ENCODE measurements around the gene TOMT. TPM values are rescaled to one million over a fixed set of nuclear protein-coding genes. Genes with fewer than 3 reads are reported as not detected.

The TOMT gene
- total and polyA plus RNA-seq, 2 donors (not counting 1 experiment from before 2014, with no cell fraction given), result not detected

DNA sequence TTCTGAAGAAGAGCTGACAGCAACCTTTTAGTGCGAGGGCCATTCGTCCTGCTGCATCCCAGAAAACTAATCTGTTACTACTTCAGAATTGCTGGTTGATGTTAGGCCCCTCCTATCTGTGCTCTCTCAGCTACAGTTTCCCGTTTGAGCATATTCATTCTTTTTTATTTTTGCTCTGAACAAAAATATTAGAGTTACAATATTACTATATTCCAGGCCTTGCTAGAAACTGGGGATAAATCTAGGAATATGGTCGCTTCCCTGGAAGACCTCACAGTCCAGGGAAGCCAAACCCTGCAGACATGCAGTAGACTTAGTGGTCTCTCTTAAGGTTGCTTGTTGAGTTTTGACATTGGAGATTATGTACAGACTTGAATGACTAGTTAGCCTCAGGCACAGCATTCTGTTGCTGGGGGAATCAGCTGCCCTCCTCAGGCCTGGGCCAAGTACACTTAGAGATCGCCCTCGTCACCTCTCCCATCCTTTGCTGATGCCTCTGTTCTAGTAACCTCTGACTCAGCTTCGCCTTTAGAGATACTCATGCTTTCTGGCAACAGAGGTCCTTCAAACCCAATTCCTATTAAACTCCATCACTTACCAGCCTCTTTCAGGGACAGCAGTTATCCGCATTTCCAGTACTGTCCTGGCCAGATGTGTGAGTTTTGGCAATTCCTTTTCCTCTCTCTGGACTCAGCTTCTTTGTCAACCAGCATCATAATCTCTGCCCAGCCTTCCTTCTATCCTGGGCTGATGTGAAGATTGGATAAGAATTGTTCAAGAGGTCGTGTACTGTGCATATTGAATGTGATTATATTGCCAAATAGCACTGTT lies 7.5 kb downstream of the TOMT start:
- Histone ChIP-seq H3K9me3 (ENCODE audit: control extremely low read depth in 1 of 3, control insufficient read depth in 2 of 3, insufficient read depth in 1 of 3, low read length in 2 of 3) (no peaks in the 10 kb centered on the region), H3K9ac (ENCODE audit: low read length) (peak overlapping the region; percentile 74), H3K27me3 (replicated peaks in 1 of 4; ENCODE audit: control extremely low read depth in 1 of 4, control insufficient read depth in 3 of 4, insufficient read depth in 4 of 4, low read length in 3 of 4) (peaks cover 0 to 12% (median 0%) of the 10 kb centered on the region in 4 experiments), H3K79me2 (ENCODE audit: control insufficient read depth, insufficient read depth, low read length) (peaks cover 8% of the 10 kb centered on the region), H3K4me1 (ENCODE audit: control insufficient read depth in 2 of 2, insufficient read depth in 2 of 2, low read length in 2 of 2) (peaks cover 14 to 19% of the 10 kb centered on the region in 2 donors), H3K4me2 (replicated peaks; ENCODE audit: low read depth, low read length, poor library complexity, severe bottlenecking) (peak overlapping the region; percentile 81), H3K4me3 (ENCODE audit: control extremely low read depth in 1 of 5, extremely low read depth in 1 of 5, insufficient read depth in 1 of 5, low read depth in 2 of 5, low read length in 4 of 5) (peak overlapping the region; percentile 67 to 94 (median 78)), H3K27ac (ENCODE audit: low read length in 2 of 2) (peak overlapping the region; percentile 95), H4K20me1 (ENCODE audit: control insufficient read depth, insufficient read depth, low read length, poor library complexity, severe bottlenecking) (no peaks in the 10 kb centered on the region), H2AFZ (ENCODE audit: insufficient read depth, low read depth, low read length, poor library complexity, severe bottlenecking) (peak overlapping the region; percentile 78), H3K36me3 (replicated peaks in 1 of 2; ENCODE audit: control extremely low read depth in 1 of 2, control insufficient read depth in 1 of 2, extremely low read depth in 1 of 2, insufficient read depth in 2 of 2, low read length in 1 of 2) (peaks cover 0 to 19% of the 10 kb centered on the region in 2 experiments)
- peak overlapping the region; percentile 98 for H3K27ac Mint-ChIP-seq
- TF ChIP-seq, protein P1, sequence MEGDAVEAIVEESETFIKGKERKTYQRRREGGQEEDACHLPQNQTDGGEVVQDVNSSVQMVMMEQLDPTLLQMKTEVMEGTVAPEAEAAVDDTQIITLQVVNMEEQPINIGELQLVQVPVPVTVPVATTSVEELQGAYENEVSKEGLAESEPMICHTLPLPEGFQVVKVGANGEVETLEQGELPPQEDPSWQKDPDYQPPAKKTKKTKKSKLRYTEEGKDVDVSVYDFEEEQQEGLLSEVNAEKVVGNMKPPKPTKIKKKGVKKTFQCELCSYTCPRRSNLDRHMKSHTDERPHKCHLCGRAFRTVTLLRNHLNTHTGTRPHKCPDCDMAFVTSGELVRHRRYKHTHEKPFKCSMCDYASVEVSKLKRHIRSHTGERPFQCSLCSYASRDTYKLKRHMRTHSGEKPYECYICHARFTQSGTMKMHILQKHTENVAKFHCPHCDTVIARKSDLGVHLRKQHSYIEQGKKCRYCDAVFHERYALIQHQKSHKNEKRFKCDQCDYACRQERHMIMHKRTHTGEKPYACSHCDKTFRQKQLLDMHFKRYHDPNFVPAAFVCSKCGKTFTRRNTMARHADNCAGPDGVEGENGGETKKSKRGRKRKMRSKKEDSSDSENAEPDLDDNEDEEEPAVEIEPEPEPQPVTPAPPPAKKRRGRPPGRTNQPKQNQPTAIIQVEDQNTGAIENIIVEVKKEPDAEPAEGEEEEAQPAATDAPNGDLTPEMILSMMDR (IDR thresholded peaks at IDR 0.05), result no peak
- TF ChIP-seq EZH2 (IDR thresholded peaks at IDR 0.05; ENCODE audit: borderline replicate concordance, insufficient read depth, low read depth, low read length, poor library complexity, severe bottlenecking), result no peak
- peaks cover 20% of the 10 kb centered on the region for H3K4me1 Mint-ChIP-seq
- 70% methylated on average over 7 of the region's 9 CpGs for WGBS (ENCODE audit: insufficient coverage)
- CTCF ChIA-PET, result interaction anchor here (1.1 to 2.2 kb wide), 5 partner anchors 22 to 88 kb away, joined by 3 to 10 read pairs (median 4); no protein-coding TSS in a partner anchor
- POLR2A ChIA-PET, result interaction anchor here (0.6 to 1.8 kb wide), 5 partner anchors 22 to 122 kb away, joined by 3 to 6 read pairs (median 6); no protein-coding TSS in a partner anchor
- intact Hi-C loops (cut with micrococcal nuclease), result loop anchor here (1.0 to 2.0 kb wide), 8 partner anchors 10 to 326 kb away; partner anchors contain the start of genes CLPB, LAMTOR1, LRRC51 and NUMA1
- no peak for DNase-seq
- no peak for ATAC-seq (ENCODE audit: low read depth)
- peaks cover 14% of the 10 kb centered on the region for H3K27me3 Mint-ChIP-seq
- H3K4me3 Mint-ChIP-seq, result peak overlapping the region; percentile 93
- H3K9me3 Mint-ChIP-seq (ENCODE audit: insufficient read depth), result no peaks in the 10 kb centered on the region

DNA sequence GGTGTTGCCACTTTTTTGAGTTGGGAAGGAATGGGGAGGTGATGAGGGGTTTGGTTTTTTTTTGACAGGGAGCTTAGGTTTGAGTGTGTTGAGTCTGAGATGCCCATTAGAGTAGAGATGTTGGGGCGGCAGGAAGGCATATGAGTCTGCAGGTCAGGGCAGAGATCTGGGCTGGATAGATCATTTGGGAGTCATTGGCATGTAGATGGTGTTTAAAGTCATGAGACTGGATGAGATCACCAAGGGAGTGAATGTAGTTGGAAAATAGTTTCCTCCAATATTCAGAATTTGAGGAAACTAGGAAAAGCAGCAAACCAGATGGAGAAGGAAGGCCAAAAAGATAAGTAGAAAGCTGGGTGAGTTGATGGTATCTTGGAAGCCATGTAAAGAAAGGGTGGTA lies 8.8 kb downstream of the TOMT start:
- DNase-seq, result no peak
- Mint-ChIP-seq H3K4me3 (no peak overlapping the region), H3K27ac (no peak overlapping the region), H3K9me3 (ENCODE audit: insufficient read depth) (no peaks in the 10 kb centered on the region), H3K27me3 (peaks cover 28% of the 10 kb centered on the region), H3K4me1 (peaks cover 20% of the 10 kb centered on the region)
- H3K79me2 ChIP-seq (ENCODE audit: control insufficient read depth, insufficient read depth, low read length), result peaks cover 7% of the 10 kb centered on the region
- no peak overlapping the region for H3K4me3 ChIP-seq (ENCODE audit: control extremely low read depth in 1 of 5, extremely low read depth in 1 of 5, insufficient read depth in 1 of 5, low read depth in 2 of 5, low read length in 4 of 5)
- no peak for ATAC-seq (ENCODE audit: low read depth)
- H3K4me2 ChIP-seq (replicated peaks; ENCODE audit: low read depth, low read length, poor library complexity, severe bottlenecking), result no peak overlapping the region
- H3K27me3 ChIP-seq (replicated peaks in 1 of 4; ENCODE audit: control extremely low read depth in 1 of 4, control insufficient read depth in 3 of 4, insufficient read depth in 4 of 4, low read length in 3 of 4), result peaks cover 0 to 25% (median 0%) of the 10 kb centered on the region in 4 experiments
- H3K9me3 ChIP-seq (ENCODE audit: control extremely low read depth in 1 of 3, control insufficient read depth in 2 of 3, insufficient read depth in 1 of 3, low read length in 2 of 3), result no peaks in the 10 kb centered on the region
- H3K9ac ChIP-seq (ENCODE audit: low read length), result no peak overlapping the region
- WGBS (ENCODE audit: insufficient coverage), result 100% methylated on average over 1 of the region's 1 CpG
- no peaks in the 10 kb centered on the region for H4K20me1 ChIP-seq (ENCODE audit: control insufficient read depth, insufficient read depth, low read length, poor library complexity, severe bottlenecking)
- CTCF ChIA-PET, result no interaction called here
- intact Hi-C loops (cut with micrococcal nuclease), result no loop called here
- TF ChIP-seq EZH2 (IDR thresholded peaks at IDR 0.05; ENCODE audit: borderline replicate concordance, insufficient read depth, low read depth, low read length, poor library complexity, severe bottlenecking), result no peak
- TF ChIP-seq, protein P1 (IDR thresholded peaks at IDR 0.05), result no peak
- peaks cover 14 to 19% of the 10 kb centered on the region in 2 donors for H3K4me1 ChIP-seq (ENCODE audit: control insufficient read depth in 2 of 2, insufficient read depth in 2 of 2, low read length in 2 of 2)
- H3K27ac ChIP-seq (ENCODE audit: low read length in 2 of 2), result no peak overlapping the region
- POLR2A ChIA-PET, result no interaction called here
- H2AFZ ChIP-seq (ENCODE audit: insufficient read depth, low read depth, low read length, poor library complexity, severe bottlenecking), result no peak overlapping the region
- peaks cover 0 to 6% of the 10 kb centered on the region in 2 experiments for H3K36me3 ChIP-seq (replicated peaks in 1 of 2; ENCODE audit: control extremely low read depth in 1 of 2, control insufficient read depth in 1 of 2, extremely low read depth in 1 of 2, insufficient read depth in 2 of 2, low read length in 1 of 2)
